ENCODE data around the gene ICAM3.

DNA sequence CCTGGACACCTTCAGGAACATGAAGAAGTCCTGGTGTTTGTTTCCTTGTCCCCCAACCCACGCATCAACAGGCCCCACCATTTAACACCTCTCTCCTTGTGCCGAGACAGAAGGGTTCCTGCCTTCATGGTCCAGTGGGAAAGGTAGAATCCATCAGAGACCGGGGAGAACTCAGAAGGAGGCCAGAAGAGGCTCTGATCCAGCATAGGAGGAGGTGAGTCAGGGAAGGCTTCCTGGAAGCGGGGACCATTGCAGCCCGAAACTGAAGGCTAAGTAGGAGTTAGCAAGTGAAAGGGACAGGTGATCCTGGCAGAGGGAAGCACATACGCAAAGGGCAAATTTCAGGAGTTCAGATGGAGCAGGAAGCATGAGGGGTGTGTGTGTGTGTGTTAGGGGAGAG, 484 bp downstream of the ICAM3 start:
- TF ChIP-seq CTCF (IDR thresholded peaks at IDR 0.05) (no peak), POLR2AphosphoS5 (IDR thresholded peaks at IDR 0.05; ENCODE audit: low read depth, low read length) (no peak)
